Suppressor macrophage treated with lipopolysaccharide for 4 hours (primary cell): ENCODE data around the gene NTNG1.

Source experiments
- DNase-seq: peaks from one replicate; pipeline ENCODE4 v3.0.0-alpha.2; 2020

NTNG1 gene

GRCh38 chr1:107419003-107419402 lies 278.2 kb downstream of the NTNG1 start:
- no peak for DNase-seq

- DNase-seq: no peak
These were observed 282.1 kb downstream of the NTNG1 start for GRCh38 chr1:107422901-107423300.

GRCh38 chr1:107430540-107431228 lies 289.8 kb downstream of the NTNG1 start:
- DNase-seq: peak; percentile 70

GRCh38 chr1:107432108-107432507 lies 291.3 kb downstream of the NTNG1 start:
- DNase-seq: no peak

- no peak for DNase-seq
These were observed 292.2 kb downstream of the NTNG1 start for GRCh38 chr1:107433068-107433467.

- DNase-seq: no peak
These were observed 293.0 kb downstream of the NTNG1 start for GRCh38 chr1:107433635-107434360.

GRCh38 chr1:107434361-107434693 lies 293.5 kb downstream of the NTNG1 start:
- no peak for DNase-seq

- DNase-seq: no peak
These were observed 295.9 kb downstream of the NTNG1 start for GRCh38 chr1:107436552-107437241.

- no peak for DNase-seq
These were observed 298.7 kb downstream of the NTNG1 start for GRCh38 chr1:107439567-107439966.

GRCh38 chr1:107442551-107442950 lies 301.7 kb downstream of the NTNG1 start:
- no peak for DNase-seq

- no peak for DNase-seq
These were observed 302.2 kb downstream of the NTNG1 start for GRCh38 chr1:107443027-107443426.

GRCh38 chr1:107443860-107444259 lies 303.0 kb downstream of the NTNG1 start:
- no peak for DNase-seq

GRCh38 chr1:107444302-107444701 lies 303.5 kb downstream of the NTNG1 start:
- DNase-seq: no peak

GRCh38 chr1:107449326-107449725 lies 308.5 kb downstream of the NTNG1 start:
- DNase-seq: no peak

GRCh38 chr1:107450899-107451664 lies 310.2 kb downstream of the NTNG1 start:
- peak; percentile 46 for DNase-seq

- peak; percentile 24 for DNase-seq
These were observed 310.9 kb downstream of the NTNG1 start for GRCh38 chr1:107451715-107452114.

- DNase-seq: peak; percentile 28
These were observed 314.0 kb downstream of the NTNG1 start for GRCh38 chr1:107454791-107455190.

- DNase-seq: no peak
These were observed 317.1 kb downstream of the NTNG1 start for GRCh38 chr1:107457989-107458388.

GRCh38 chr1:107459204-107459904 lies 318.5 kb downstream of the NTNG1 start:
- DNase-seq: no peak

- no peak for DNase-seq
These were observed 319.2 kb downstream of the NTNG1 start for GRCh38 chr1:107460035-107460434.

- DNase-seq: no peak
These were observed 324.0 kb downstream of the NTNG1 start for GRCh38 chr1:107464827-107465226.

- DNase-seq: no peak
These were observed 326.4 kb downstream of the NTNG1 start for GRCh38 chr1:107467286-107467685.

GRCh38 chr1:107467811-107468210 lies 327.0 kb downstream of the NTNG1 start:
- DNase-seq: no peak
